ENCODE measurements around the gene HIC2. TPM values are rescaled to one million over a fixed set of nuclear protein-coding genes. Genes with fewer than 3 reads are reported as not detected.

The HIC2 gene
- total and polyA plus RNA-seq, 9 of the 15 experiments (the other 6 are each of a cell fraction or from before 2014, with no cell fraction given): 1.7 to 117 (median 35.5) TPM

GRCh38 chr22:21450320-21450831 is 33.2 kb downstream of the HIC2 start:
- H2AFZ ChIP-seq (ENCODE audit: low read depth, low read length): no peak overlapping the region
- H3K27me3 ChIP-seq (ENCODE audit: control insufficient read depth in 2 of 2, insufficient read depth in 2 of 2, low read length in 2 of 2): no peaks in the 10 kb centered on the region
- H3K36me3 ChIP-seq (ENCODE audit: control insufficient read depth, insufficient read depth, low read length): peaks cover 50% of the 10 kb centered on the region
- no peak overlapping the region for H3K4me2 ChIP-seq (ENCODE audit: insufficient read depth, low read length)
- H3K27ac ChIP-seq (ENCODE audit: extremely low read depth, low read depth, low read length): no peak overlapping the region
- ChIA-PET CTCF (ENCODE audit: low intra/inter-chr PET ratio) (no interaction called here), POLR2A (no interaction called here)
- peaks cover 54% of the 10 kb centered on the region; the same call in 1 of the 2 replicates for H4K20me1 ChIP-seq (replicated peaks; ENCODE audit: control insufficient read depth, insufficient read depth, low read length)
- peaks cover 22% of the 10 kb centered on the region; the same call in 2 of the 3 replicates for H3K79me2 ChIP-seq (ENCODE audit: control insufficient read depth, insufficient read depth, low read length)
- H3K9me1 ChIP-seq (ENCODE audit: control insufficient read depth, insufficient read depth, low read length): peaks cover 25% of the 10 kb centered on the region
- FAIRE-seq (no peak), DNase-seq (ENCODE audit: extremely low read depth in 1 of 4, low spot score in 3 of 4) (no peak), ATAC-seq (peak; percentile 7)
- BruUV-seq (replicated peaks): no TSS peak
- H3K4me3 ChIP-seq: no peak overlapping the region
- WGBS (ENCODE audit: insufficient coverage, low coverage, missing lambda C conversion rate): 76% methylated on average over 19 of the region's 19 CpGs
- peaks cover 0 to 59% of the 10 kb centered on the region in 2 experiments; a peak in 3 of 5 replicates for H3K4me1 ChIP-seq (replicated peaks in 1 of 2; ENCODE audit: control insufficient read depth in 2 of 2, insufficient read depth in 2 of 2, low read length in 2 of 2)
- H3K9ac ChIP-seq (ENCODE audit: insufficient read depth in 1 of 2, low read depth in 2 of 2, low read length in 2 of 2): peak overlapping the region in 1 of 2 experiments; percentile 73; a peak in 2 of 4 replicates
- in situ Hi-C loops (cut with MboI): loop anchor here (5.0 to 10.0 kb wide), 4 partner anchors 38 to 176 kb away; no protein-coding TSS in a partner anchor
- H3K9me3 ChIP-seq (replicated peaks; ENCODE audit: control insufficient read depth, insufficient read depth, low read depth, low read length): no peaks in the 10 kb centered on the region
- intact Hi-C loops (cut with micrococcal nuclease): no loop called here
- TF ChIP-seq ZNF766 (CRISPR knock-in tag; conservative IDR thresholded peaks at IDR 0.05) (no peak), COPS2 (conservative IDR thresholded peaks at IDR 0.05) (no peak), STAT5A (IDR thresholded peaks at IDR 0.05; ENCODE audit: borderline replicate concordance, low read length) (0 out of 2 replicates have a peak, but pooled peaks have one; percentile 6), AFF4 (CRISPR knock-in tag; IDR thresholded peaks at IDR 0.05) (no peak), ZC3H8 (IDR thresholded peaks at IDR 0.05) (no peak), VEZF1 (CRISPR knock-in tag; IDR thresholded peaks at IDR 0.05) (no peak), POLR2G (IDR thresholded peaks at IDR 0.05; ENCODE audit: low read depth, low read length) (peak; percentile 76), FOSL1 (tag; conservative IDR thresholded peaks at IDR 0.05) (no peak), HOMEZ (CRISPR knock-in tag; IDR thresholded peaks at IDR 0.05) (no peak), ZNF3 (CRISPR knock-in tag; IDR thresholded peaks at IDR 0.05) (no peak), SAFB2 (IDR thresholded peaks at IDR 0.05; ENCODE audit: borderline replicate concordance, low read depth, low read length, severe bottlenecking) (no peak), POLR2A (conservative IDR thresholded peaks at IDR 0.05) (peak; percentile 52; the same call in 1 of the 2 replicates), ARID3A (IDR thresholded peaks at IDR 0.05; ENCODE audit: borderline replicate concordance, low read depth, low read length) (no peak), TAF15 (IDR thresholded peaks at IDR 0.05; ENCODE audit: low read depth, low read length) (no peak)

Measured in K562 (cell line).